IPS DF 19.7 (cell line): ENCODE results near the gene GAN.

Experiments
- DNase-seq: peaks from one replicate; pipeline ENCODE4 v3.0.0-alpha.2; 2013; ENCODE audit warnings: low read depth, low spot score

The GAN gene

DNA sequence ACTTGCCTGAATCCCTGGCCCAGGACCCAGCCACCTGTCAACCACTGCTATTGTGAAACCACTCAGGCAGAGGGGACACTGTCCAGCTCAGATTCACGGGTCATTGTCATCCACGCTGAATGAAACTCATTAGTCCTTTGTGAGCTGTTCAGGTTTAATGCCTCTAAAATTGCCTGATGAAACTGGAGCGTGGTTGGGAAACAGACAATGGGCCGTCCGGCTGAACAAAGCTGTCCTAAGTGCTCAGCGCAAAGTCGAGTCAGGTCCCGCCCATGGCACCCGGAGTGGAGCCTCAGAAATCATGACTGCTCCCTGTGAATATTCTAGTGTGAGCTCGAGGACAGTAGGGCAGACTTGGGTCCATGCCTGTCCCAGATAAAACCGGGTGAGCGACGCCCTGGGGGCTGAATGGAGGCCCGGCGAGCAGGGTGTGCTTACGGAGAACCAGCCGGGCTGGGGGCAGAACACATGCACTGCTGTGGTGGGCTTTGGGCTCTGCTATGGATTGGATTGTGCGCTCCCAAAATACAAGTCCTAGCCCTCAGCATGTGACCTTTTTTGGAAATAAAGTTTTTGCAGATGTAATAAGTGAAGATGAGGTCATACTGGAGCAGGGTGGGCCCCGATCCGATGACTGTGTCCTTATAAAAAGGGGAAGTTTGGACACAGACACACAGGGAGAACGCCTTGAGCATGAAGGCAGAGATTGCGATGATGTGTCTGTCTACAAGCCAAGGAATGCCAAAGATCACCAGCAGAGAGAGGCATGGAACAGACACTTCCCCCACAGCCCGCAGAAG is 117.0 kb downstream of the GAN start:
- DNase-seq: no peak

DNA sequence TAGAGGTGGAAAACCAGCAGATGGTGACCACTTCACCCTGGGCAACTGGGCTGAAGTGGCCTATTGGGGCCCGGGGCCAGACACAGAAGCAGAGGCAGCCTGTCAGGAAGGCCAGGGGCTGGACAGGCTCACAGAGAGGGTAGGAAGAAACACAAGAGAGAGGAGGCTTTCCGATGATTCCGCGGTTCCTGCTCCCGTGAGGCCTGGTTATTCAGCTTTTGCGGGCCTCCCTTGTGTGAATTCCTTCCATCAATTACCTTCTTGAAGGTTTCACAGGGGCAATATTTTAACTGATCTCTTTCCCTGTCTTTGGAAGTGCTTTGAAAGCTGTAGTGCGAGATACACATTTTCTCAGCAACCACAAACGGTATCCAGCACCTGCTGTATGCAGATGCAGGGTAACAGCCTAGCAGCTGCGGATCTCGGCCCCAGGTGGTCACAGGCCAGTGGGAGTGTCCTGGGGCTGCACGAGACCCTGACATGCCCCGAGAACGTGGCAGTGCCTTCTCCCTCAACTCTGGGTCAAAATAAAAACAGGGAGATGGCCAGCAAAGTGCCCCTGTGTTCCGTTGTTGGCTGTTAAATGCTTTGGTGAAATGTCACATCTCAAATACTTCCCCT is 118.3 kb downstream of the GAN start:
- no peak for DNase-seq

DNA sequence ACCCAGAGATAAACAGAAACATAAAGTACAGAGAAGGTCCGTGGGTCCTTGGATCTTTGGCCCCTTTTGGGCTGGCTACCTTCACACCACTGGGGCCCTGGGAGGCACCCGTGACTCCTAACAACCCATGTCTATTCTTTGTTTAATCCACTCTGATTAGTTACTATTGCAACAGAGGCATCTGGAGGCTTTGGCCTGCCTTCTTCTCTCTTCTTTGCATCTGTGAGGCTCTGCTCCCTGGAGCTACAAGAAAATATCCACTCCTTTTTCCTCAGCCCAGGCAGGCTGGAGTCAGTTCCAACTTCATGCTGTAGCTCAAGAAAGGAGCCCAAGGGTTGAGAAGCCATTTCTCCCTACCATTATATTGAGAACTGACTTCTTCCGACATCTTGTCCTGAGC is 120.3 kb downstream of the GAN start:
- no peak for DNase-seq

- no peak for DNase-seq
These were observed 120.8 kb downstream of the GAN start for GRCh38 chr16:81435567-81435966.

GRCh38 chr16:81436386-81436785 is 121.6 kb downstream of the GAN start:
- DNase-seq: no peak

DNA sequence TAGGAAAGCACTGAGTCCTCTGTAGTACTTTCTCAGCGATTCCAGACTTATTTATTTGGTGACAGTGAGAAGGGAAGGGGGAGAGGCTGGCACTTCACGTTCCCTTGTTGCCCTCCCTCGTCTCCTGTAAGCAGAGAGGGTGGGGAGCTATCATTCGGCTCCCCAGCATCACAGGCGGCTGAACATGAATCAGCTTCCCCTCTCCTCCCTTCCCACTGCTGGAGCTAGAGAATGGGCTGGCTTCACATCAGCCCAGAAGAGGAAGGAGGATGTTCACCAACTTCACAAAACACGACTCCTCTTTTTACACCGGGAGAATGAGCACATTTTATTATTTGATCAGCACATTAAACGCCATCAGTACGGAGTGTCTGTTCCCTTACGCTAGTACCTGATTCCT is 123.1 kb downstream of the GAN start:
- no peak for DNase-seq
